ENCODE results near the gene TAF11L11. TPM values are rescaled to one million over a fixed set of nuclear protein-coding genes. Genes with fewer than 3 reads are reported as not detected.
"Not testable (repeated sequence)": the region's sequence is repeated elsewhere in the genome, so short reads cannot be mapped to it uniquely, and the experiment has no call there.

TAF11L11 gene
- total RNA-seq, 1 donor from 2014 or later = not detected

DNA sequence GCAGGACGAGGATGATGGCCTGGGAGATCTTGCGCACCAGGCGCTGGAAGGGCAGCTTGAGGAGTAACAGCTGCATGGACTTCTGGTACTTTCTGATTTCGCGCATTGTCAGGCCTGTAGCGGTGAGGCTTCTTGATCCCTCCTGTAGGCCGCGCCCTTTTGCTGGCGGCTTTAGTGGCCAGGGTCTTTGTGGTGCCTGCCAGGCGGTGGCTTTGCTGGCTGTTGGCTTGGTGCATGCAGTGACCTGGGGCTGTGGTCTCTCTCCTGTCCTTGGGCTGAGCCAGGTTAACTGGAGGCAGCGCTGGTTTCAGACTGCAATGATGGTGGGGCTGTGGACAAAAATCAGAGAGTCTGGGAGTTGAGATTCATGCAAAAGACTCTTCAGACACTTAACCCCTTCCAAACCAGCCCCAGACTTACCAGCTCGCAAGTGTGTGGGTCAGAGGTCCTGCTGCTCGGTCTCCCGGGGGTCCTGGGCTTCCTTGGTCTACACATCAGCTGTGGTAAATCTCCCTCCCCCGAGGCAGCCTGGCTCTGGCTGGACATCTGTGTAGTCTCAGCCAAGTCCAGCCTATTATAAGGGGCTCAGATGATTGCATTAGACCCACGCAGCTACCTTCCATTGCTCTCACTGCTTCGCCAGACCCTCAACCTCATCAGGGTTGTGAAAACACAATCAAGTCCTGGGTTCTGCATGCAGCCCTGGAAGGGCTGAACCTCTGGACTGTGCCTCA is 11.1 kb downstream of the TAF11L11 start:
- intact Hi-C loops (cut with micrococcal nuclease) = no loop called here
- Mint-ChIP-seq H3K36me3 (ENCODE audit: low read depth) (no peaks in the 10 kb centered on the region), H3K4me3 (no peak overlapping the region), H3K9me3 (no peaks in the 10 kb centered on the region), H3K4me1 (no peaks in the 10 kb centered on the region), H3K27me3 (no peaks in the 10 kb centered on the region), H3K27ac (no peak overlapping the region)
- no peak for DNase-seq
- ChIA-PET POLR2A (interaction anchor here (0.5 kb wide), 1 partner anchor 273 kb away, joined by 4 read pairs; no protein-coding TSS in a partner anchor), CTCF (no interaction called here)
- TF ChIP-seq, protein P1, sequence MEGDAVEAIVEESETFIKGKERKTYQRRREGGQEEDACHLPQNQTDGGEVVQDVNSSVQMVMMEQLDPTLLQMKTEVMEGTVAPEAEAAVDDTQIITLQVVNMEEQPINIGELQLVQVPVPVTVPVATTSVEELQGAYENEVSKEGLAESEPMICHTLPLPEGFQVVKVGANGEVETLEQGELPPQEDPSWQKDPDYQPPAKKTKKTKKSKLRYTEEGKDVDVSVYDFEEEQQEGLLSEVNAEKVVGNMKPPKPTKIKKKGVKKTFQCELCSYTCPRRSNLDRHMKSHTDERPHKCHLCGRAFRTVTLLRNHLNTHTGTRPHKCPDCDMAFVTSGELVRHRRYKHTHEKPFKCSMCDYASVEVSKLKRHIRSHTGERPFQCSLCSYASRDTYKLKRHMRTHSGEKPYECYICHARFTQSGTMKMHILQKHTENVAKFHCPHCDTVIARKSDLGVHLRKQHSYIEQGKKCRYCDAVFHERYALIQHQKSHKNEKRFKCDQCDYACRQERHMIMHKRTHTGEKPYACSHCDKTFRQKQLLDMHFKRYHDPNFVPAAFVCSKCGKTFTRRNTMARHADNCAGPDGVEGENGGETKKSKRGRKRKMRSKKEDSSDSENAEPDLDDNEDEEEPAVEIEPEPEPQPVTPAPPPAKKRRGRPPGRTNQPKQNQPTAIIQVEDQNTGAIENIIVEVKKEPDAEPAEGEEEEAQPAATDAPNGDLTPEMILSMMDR (IDR thresholded peaks at IDR 0.05) = no peak
- no peak for ATAC-seq (ENCODE audit: low read depth)

DNA sequence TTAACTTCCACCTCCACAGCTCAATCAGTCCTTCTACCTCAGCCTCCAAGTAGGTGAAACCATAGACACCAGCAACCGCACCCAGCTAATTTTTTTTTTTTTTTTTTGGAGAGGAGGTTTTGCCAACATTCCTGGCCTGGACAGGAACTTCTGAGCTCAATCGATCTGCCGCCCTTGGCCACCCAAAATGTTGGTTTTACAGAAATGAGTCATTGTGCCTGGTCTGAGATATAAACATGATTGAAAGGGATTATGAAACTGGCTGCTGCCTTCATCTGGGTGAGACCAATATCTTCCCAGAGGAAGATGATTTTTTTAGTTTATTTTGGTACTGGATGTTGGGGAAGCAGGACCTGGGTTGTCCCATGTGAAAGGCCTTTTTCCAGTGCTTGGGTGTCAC is 15.4 kb downstream of the TAF11L11 start:
- ChIA-PET POLR2A (no interaction called here), CTCF (no interaction called here)
- Mint-ChIP-seq H3K27ac (no peak overlapping the region), H3K4me1 (no peaks in the 10 kb centered on the region), H3K9me3 (no peaks in the 10 kb centered on the region), H3K36me3 (ENCODE audit: low read depth) (no peaks in the 10 kb centered on the region), H3K27me3 (no peaks in the 10 kb centered on the region), H3K4me3 (no peak overlapping the region)
- TF ChIP-seq, protein P1 (IDR thresholded peaks at IDR 0.05) = no peak
- intact Hi-C loops (cut with micrococcal nuclease) = no loop called here
- DNase-seq = no peak
- ATAC-seq (ENCODE audit: low read depth) = no peak

DNA sequence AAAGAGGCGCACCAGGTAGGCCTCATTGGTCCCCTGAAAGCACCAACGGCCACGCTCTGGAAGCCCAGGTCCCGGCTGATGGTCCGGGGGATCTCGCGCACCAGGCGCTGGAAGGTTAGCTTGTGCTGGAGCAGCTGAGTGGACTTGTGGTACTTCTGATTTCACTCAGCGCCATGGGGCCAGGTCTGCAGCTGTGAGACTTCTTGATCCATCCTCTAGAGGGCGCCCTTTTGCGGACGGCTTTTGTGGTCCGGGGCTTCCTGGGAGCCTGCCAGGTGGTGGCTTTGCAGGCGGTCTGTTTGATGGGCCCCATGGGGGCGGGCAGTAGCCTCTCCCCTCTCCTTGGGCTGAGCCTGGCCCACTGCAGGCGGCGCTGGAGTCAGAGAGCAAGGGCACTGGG is 16.6 kb downstream of the TAF11L11 start:
- TF ChIP-seq, protein P1 (IDR thresholded peaks at IDR 0.05) = no peak
- intact Hi-C loops (cut with micrococcal nuclease) = loop anchor here (5.0 kb wide), 1 partner anchor 403 kb away; the partner anchor contains the start of gene BASP1
- H3K4me1 Mint-ChIP-seq = no peaks in the 10 kb centered on the region
- no peak overlapping the region for H3K27ac Mint-ChIP-seq
- no peak overlapping the region for H3K4me3 Mint-ChIP-seq
- no peaks in the 10 kb centered on the region for H3K27me3 Mint-ChIP-seq
- H3K36me3 Mint-ChIP-seq (ENCODE audit: low read depth) = no peaks in the 10 kb centered on the region
- ChIA-PET POLR2A (no interaction called here), CTCF (no interaction called here)
- ATAC-seq (ENCODE audit: low read depth) (no peak), DNase-seq (no peak)
- H3K9me3 Mint-ChIP-seq = no peaks in the 10 kb centered on the region

DNA sequence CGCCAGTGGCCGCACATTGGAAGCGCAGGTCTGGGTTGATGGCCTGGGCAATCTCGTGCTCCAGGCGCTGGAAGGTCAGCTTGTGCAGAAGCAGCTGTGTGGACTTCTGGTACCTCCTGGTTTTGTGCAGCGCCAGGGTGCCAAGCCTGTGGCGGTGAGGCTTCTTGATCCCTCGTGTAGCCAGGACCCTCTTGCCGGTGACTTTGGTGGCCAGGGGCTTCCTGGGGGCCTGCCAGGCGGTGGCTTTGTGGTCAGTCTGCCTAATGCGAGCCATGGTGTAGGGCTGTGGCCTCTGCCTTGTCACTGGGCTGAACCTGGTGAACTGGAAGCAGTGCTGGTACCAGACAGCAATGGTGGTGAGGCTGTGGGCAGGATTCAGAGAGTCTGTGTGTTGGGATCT is 21.7 kb downstream of the TAF11L11 start:
- no peak for ATAC-seq (ENCODE audit: low read depth)
- Mint-ChIP-seq H3K27me3 (no peaks in the 10 kb centered on the region), H3K4me1 (no peaks in the 10 kb centered on the region), H3K36me3 (ENCODE audit: low read depth) (no peaks in the 10 kb centered on the region), H3K4me3 (no peak overlapping the region), H3K9me3 (no peaks in the 10 kb centered on the region), H3K27ac (no peak overlapping the region)
- ChIA-PET CTCF (no interaction called here), POLR2A (no interaction called here)
- no peak for DNase-seq
- intact Hi-C loops (cut with micrococcal nuclease) = no loop called here
- TF ChIP-seq, protein P1 (IDR thresholded peaks at IDR 0.05) = no peak

DNA sequence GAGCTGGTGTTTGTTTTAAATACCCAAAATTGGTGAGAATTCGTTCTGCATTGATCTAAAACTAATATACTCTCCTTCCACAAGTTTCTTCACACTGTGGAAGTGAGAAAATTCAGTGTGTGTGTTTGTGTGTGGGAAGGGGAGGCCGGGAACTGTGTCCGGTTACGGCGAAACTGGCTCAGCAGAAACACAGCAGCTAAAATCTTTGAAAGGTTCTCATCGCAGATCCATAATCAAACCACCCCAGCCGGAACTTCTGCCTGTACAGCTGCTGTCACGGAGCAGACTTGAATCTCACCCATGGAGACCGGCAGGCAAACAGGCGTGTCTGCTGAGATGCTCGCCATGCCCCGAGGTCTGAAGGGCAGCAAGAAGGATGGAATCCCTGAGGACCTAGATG is 27.8 kb downstream of the TAF11L11 start, which contains the start of gene TAF11L13:
TSS of gene TAF11L13 (plus strand) at position 301 of the 400 bp plus-strand sequence.
- ATAC-seq (ENCODE audit: low read depth); POLR2A ChIA-PET; H3K36me3 Mint-ChIP-seq (ENCODE audit: low read depth); intact Hi-C loops (cut with micrococcal nuclease); H3K27ac Mint-ChIP-seq; CTCF ChIA-PET; H3K27me3 Mint-ChIP-seq; H3K4me1 Mint-ChIP-seq; H3K4me3 Mint-ChIP-seq; DNase-seq; H3K9me3 Mint-ChIP-seq: not testable (repeated sequence)

All from activated B cell treated with CpG ODN at 0.5 μM for 24 hours (primary cell).